Stimulated activated CD8-positive, alpha-beta memory T cell treated with anti-CD3 and anti-CD28 coated beads, Interleukin-12 subunit alpha, Interleukin-12 subunit beta, amount 100 ng/mL, for 24 hours (primary cell): ENCODE measurements around the gene CST9L.
"Not testable (repeated sequence)": the region's sequence is repeated elsewhere in the genome, so short reads cannot be mapped to it uniquely, and the experiment has no call there.

Experiments used
- DNase-seq: peaks from one replicate; pipeline ENCODE4 v3.0.0-alpha.2; 2020; ENCODE audit errors: extremely low read depth

The CST9L gene

DNA sequence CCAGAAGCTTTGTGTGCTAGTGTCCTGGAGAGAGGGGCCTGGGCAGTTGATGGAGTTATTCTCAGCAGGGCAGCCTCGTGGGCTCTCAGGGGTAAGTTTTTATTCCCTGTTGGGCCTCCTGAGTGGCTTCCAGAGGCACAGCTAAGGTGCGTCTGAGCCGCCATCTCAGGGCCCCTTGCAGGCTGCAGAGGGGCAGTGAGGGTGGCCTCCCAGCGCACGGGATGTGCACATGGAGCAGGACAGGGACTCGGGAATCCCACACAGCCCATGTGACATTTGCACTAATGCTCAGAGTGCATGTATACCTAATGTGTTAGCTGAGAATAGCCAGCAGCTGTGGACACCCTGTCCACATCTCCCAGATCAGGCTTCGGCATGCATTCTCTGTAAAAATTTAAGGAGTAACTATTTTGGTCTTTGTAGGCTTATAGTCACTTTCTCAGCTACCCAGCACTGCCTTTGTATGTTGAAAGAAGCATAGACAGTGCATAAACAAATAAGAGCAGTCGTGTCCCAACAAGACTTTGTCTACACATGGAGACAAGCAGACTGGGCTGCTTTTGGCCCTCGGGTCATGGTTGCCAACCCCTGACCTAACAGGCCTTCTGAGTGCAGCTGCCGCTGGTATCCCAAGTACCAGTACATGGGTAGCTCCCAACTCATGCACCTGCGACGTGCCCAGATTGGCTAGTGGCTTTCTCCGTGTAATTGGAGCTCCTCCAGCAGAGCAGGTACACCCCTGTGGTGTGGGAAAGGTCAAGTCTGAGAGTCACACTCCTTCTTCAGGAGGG lies 18.6 kb upstream of the CST9L start:
- no peak for DNase-seq

DNA sequence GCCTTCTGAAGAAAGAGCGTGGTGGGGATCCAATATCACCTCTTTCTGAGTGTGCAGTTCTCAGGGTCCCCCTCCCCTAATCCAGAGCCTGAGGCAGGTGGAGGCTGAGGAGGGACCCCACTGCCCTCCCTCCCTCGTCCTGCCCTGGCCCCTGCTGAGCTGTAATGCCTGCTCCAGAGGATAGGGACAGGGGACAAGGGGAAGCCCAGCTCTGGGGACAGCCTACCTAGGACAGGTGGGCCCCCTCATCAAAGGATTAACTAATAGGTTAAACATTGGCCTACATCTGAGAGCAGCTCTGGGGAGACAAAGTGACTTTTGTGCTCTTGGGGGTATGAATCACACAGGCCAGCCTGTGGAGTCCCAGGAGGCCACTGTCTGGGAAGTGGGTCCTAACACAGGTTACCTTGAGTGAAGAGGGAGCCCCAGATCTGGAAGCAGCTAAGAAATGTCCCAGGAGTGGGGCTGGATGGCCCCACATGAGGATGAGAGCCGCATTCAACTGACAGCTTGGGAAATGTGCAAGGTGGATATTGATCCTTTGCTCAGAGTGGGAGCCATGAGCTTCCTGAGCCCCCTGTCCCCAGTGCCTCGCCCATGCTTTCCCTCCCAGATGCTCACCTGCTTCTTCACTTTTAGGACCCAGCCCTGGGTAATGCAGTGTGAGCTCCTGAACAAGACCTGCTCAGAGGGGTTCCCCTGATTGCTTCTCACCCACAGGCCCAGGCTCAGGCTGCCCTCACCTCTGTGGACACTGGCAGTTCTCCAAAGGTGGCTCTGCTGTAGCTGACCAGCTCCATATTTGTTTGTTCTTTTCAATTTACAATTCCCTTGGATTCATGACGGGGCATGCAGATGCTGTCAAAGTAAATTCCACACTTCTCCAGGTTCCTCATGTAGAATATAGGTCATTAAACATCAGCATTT lies 17.8 kb upstream of the CST9L start:
- no peak for DNase-seq

DNA sequence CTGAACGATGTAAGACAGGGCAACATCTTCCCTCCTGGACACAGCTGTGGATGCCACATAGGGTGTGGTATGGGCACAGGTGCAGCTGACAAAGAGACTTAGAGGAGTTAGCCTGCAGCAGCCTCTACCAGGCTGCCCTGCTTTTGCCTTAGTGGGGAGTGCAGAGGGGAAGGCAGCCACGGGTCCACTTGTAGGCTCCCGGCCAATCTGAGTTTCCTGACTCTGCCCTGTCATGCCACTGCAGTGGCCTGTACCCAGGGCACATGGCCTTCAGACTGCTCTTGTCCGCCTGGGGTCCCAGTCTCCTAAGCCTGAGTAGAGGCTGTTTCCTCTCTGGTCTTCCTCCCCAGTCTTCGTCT lies 17.1 kb upstream of the CST9L start:
- DNase-seq: no peak

DNA sequence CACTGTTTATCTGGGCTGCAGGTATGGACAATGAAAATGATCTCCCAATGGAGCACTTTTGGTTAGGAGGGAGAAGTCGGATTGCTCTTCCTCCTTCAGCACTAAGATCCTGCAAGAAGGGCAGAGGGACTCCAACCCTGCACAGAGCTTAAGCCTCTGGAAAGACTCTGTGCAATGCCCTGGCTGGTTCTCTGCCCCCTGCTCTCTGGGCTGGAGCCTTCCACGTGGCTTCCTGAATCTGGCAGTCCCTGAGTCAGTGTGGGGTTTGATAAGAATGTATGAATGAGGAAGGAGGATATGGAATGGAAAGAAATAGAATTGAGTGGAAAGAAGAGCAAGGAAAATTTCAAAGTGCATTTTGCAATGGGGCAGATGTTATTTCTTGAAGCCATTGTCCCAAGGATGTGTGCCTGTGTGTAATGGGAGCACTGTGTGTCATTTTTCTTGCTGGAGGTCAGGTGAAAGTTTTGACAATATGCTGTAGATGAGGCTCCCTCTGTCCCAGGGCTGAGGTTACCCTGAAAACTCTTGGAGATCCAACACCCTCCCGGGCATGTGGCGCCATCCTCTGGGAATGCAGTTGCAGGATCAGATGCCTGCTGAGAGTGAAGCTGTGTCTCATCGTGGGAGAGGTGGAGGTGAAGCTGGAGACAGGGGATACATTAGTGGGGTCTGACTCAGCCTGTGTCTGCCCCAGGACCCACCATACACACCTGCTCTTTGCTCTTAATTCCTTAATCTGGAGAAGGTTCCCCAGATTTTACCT lies 16.3 kb upstream of the CST9L start:
- DNase-seq: no peak

DNA sequence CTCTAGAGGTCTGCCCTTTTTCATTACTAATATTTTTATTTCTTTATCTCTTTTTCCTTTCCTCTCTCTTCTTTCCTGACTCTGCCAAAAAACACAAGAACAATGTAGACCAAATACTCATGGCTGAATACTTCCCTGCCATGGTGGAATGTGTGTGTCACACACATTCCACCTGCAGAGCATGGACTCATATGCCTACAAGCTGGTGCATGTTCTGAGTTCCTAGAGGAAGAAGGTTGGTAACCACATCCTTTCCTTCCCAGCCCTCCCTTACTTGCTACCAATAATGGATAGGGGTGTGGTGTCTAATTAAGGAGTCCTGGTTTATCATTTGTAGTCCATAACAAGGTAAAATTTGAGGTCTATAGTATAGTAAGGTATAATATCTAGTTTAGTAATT lies 15.2 kb upstream of the CST9L start:
- no peak for DNase-seq

GRCh38 chr20:23582293-23582692 lies 14.0 kb upstream of the CST9L start:
- DNase-seq: no peak

GRCh38 chr20:23581833-23582232 lies 13.5 kb upstream of the CST9L start:
- DNase-seq: not testable (repeated sequence)

- DNase-seq: no peak
Measured at GRCh38 chr20:23574977-23575376, 6.7 kb upstream of the CST9L start.

GRCh38 chr20:23570178-23570760 lies 2.0 kb upstream of the CST9L start:
- no peak for DNase-seq

GRCh38 chr20:23569570-23569969 lies 1.3 kb upstream of the CST9L start:
- no peak for DNase-seq

- DNase-seq: no peak
Measured at GRCh38 chr20:23568971-23569330, 667 bp upstream of the CST9L start.

- DNase-seq: no peak
Measured at GRCh38 chr20:23566199-23566932, 1.9 kb downstream of the CST9L start.

- DNase-seq: no peak
Measured at GRCh38 chr20:23565503-23566045, 2.7 kb downstream of the CST9L start.

DNA sequence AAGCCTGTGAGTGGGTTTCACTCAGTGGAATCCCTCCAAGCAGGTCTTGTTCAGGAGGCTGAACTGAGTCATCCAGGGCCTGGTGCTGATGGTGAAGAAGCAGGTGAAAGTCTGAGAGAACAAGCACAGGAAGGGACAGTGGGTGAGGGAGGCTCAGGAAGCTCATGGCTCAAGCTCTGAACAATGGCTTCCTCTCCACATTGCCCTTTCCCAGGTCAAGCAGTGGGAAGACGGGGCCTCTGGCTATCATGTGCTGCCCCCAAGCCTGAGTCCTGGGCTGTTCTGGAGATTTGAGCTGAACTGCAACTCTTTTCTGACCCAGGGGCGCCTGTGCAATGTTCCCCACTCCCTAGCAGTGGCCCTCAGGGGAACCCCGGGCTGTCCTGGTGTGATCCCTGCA lies 3.4 kb downstream of the CST9L start:
- DNase-seq: no peak

- no peak for DNase-seq
Measured at GRCh38 chr20:23562721-23563342, 5.5 kb downstream of the CST9L start.

DNA sequence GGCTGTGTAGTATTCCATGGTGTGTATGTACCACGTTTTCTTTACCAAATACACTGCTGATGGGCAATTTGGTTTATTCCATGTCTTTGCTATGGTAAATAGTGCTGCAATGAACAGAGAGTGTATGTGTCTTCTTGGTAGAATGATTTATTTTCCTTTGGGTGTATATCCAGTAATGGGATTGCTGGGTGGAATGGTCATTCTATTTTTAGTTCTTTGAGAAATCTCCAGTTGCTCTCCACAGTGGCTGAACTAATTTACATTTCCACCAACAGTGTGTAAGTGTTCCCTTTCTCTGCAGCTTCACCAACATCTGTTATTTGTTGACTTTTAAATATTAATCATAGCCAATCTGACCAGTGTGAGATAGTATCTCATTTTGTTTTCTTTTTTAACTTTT lies 13.9 kb downstream of the CST9L start:
- no peak for DNase-seq

DNA sequence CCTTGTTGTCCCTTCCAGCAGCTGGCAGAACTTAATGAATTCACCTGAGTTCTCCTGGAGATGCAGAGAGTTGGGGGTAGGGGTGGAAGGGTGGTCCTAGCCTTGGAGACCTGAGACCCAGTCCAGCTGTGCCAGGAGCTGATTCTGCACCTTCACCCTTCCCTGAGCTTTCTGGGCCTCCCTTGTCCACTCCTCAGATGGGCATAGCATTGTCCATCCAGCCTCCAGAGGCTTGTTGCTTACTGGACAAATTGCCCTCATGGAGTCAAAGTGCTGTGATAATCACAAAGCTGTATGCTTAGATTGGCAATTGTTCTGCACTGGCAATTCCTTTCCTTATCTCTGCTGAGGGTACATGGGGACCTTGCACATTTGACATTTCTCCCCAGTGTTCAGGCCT lies 16.5 kb downstream of the CST9L start:
- no peak for DNase-seq

GRCh38 chr20:23551383-23551782 lies 16.9 kb downstream of the CST9L start:
- DNase-seq: no peak

- DNase-seq: no peak
Measured at GRCh38 chr20:23550227-23550626, 18.1 kb downstream of the CST9L start.

DNA sequence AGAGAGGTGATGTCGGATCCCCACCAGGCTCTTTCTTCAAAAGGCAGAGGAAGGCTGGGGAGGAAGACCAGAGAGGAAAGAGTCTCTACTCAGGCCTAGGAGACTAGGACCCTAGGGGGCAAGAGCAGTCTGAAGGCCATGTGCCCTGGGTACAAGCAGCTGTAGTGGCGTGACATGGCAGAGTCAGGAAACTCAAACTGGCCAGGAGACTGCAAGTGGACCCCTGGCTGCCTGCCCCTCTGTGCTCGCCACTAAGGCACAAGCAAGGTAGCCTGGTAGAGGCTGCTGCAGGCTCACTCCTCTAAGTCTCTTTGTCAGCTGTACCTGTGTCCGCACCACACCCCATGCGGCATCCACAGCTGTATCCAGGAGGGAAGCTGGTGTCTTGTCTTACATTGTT lies 19.9 kb downstream of the CST9L start:
- DNase-seq: no peak

DNA sequence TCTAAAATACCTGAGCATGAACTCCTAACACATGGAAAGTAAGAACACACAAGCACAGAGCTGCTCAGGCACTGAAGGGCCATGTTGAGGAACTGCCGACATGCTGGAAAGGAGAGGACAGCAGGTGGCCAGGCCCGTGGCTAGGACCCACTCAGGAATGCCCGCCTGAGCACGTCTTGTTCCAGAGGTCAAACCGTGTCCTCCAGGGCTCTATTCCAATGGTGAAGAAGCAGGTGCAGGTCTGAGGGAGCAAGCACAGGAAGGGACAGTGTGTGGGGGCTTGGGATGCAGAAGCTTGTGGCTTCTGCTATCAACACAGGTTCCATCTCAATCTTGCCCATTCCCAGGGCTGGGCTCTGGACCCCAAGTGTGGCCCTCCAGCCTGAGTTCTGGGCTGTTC lies 20.7 kb downstream of the CST9L start:
- DNase-seq: no peak
